ENCODE measurements around the gene ELP4. TPM values are rescaled to one million over a fixed set of nuclear protein-coding genes. Genes with fewer than 3 reads are reported as not detected.
"Not testable (repeated sequence)": the region's sequence is repeated elsewhere in the genome, so short reads cannot be mapped to it uniquely, and the experiment has no call there.

ELP4 gene
- polyA plus RNA-seq, 2 of the 4 experiments (the other 2 are of a cell fraction): 16.9 to 26.0 TPM

DNA sequence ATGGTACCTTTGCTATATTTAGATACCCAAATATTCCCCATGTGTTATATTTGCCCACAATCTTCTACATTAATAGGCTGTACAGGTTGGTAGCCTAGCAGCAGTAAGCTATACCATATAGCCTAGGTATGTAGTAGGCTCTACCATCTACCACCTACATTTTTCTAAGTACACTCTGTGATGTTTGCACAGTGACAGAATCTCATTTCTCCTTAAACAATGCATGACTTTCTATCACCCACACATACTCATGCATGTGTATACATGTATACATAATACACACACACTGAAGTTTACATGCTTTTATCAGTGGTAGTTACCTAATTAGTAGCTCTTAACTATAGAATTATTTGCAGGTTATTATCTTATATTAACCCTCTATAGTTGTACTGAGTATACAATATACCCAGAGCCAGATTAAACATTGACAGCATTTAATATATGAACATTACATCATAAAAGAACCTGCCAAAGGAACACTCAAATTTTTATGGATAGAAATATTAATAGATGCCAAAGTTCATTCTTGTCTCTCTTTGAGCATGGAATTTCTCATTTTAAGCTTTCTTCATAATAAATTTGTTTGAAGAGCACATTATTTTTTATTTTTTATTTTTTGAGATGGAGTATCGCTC lies 51.4 kb downstream of the ELP4 start (continued):
- TF ChIP-seq, protein P1, sequence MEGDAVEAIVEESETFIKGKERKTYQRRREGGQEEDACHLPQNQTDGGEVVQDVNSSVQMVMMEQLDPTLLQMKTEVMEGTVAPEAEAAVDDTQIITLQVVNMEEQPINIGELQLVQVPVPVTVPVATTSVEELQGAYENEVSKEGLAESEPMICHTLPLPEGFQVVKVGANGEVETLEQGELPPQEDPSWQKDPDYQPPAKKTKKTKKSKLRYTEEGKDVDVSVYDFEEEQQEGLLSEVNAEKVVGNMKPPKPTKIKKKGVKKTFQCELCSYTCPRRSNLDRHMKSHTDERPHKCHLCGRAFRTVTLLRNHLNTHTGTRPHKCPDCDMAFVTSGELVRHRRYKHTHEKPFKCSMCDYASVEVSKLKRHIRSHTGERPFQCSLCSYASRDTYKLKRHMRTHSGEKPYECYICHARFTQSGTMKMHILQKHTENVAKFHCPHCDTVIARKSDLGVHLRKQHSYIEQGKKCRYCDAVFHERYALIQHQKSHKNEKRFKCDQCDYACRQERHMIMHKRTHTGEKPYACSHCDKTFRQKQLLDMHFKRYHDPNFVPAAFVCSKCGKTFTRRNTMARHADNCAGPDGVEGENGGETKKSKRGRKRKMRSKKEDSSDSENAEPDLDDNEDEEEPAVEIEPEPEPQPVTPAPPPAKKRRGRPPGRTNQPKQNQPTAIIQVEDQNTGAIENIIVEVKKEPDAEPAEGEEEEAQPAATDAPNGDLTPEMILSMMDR (IDR thresholded peaks at IDR 0.05): no peak
- no peak for TF ChIP-seq HOXB5 (CRISPR knock-in tag; IDR thresholded peaks at IDR 0.05)

DNA sequence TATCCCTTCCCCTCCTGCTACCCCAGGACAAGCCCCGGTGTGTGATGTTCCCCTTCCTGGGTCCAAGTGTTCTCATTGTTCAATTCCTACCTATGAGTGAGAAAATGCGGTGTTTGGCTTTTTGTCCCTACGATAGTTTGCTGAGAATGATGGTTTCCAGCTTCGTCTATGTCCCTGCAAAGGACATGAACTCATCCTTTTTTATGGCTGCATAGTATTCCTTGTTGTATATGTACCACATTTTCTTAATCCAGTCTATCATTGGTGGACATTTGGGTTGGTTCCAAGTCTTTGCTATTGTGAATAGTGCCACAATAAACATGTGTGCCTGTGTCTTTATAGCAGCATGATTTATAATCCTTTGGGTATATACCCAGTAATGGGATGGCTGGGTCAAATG lies 55.0 kb downstream of the ELP4 start:
- WGBS (ENCODE audit: missing lambda C conversion rate): 64% methylated on average over 4 of the region's 4 CpGs
- H3K9me3 ChIP-seq; FAIRE-seq; POLR2A ChIA-PET; CTCF ChIA-PET; ATAC-seq; H3K4me2 ChIP-seq; H3K27ac ChIP-seq; H3K4me3 ChIP-seq; DNase-seq (ENCODE audit: low read depth in 1 of 2, low spot score in 1 of 2); H3K4me1 ChIP-seq: not testable (repeated sequence)

DNA sequence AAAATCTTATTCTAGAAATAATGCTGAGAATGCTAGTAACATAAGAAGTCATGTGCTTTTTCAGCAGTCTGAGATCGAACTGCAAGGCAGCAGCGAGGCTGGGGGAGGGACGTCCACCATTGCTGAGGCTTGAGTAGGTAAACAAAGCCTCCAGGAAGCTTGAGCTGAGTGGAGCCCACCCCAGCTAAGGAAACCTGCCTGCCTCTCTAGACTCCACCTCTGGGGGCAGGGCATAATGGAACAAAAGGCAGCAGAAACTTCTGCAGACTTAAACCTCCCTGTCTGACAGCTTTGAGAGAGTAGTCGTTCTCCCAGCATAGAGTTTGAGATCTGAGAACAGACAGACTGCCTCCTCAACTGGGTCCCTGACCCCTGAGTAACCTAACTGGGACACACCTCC lies 64.6 kb downstream of the ELP4 start:
- DNase-seq (ENCODE audit: low read depth in 1 of 2, low spot score in 1 of 2); H3K4me1 ChIP-seq; H3K9me3 ChIP-seq; H3K4me2 ChIP-seq; H3K27ac ChIP-seq; CTCF ChIA-PET; FAIRE-seq; H3K4me3 ChIP-seq; POLR2A ChIA-PET; ATAC-seq: not testable (repeated sequence)
- 75% methylated on average over 4 of the region's 4 CpGs for WGBS (ENCODE audit: missing lambda C conversion rate)

DNA sequence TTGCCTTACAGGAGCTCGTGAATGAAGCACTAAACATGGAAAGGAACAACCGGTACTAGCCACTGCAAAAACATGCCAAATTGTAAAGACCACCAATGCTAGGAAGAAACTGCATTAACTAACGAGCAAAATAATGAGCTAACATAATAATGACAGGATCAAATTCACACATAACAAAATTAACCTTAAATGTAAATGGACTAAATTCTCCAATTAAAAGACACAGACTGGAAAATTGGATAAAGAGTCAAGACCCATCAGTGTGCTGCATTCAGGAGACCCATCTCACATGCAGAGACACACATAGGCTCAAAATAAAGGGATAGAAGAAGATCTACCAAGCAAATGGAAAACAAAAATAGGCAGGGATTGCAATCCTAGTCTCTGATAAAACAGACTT lies 66.2 kb downstream of the ELP4 start:
- POLR2A ChIA-PET, ATAC-seq: not testable (repeated sequence)
- 72% methylated on average over 3 of the region's 3 CpGs for WGBS (ENCODE audit: missing lambda C conversion rate)

DNA sequence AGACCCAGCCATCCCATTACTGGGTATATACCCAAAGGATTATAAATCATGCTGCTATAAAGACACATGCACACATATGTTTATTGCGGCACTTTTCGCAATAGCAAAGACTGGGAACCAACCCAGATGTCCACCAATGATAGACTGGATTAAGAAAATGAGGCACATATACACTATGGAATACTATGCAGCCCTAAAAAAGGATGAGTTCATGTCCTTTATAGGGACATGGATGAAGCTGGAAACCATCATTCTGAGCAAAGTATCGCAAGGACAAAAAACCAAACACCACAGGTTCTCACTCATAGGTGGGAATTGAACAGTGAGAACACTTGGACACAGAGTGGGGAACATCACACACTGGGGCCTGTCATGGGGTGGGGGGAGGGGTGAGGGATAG lies 69.8 kb downstream of the ELP4 start:
- H3K4me3 ChIP-seq; POLR2A ChIA-PET; DNase-seq (ENCODE audit: low read depth in 1 of 2, low spot score in 1 of 2); ATAC-seq; FAIRE-seq; H3K4me2 ChIP-seq; H3K9me3 ChIP-seq; H3K4me1 ChIP-seq; H3K27ac ChIP-seq: not testable (repeated sequence)
- WGBS (ENCODE audit: missing lambda C conversion rate): 91% methylated on average over 3 of the region's 3 CpGs
- CTCF ChIA-PET: interaction anchor here (0.6 kb wide), 1 partner anchor 430 kb away, joined by 5 read pairs; no protein-coding TSS in a partner anchor

More for the DNA sequence above, 66.2 kb downstream of the ELP4 start:
- H3K27ac ChIP-seq; FAIRE-seq; DNase-seq (ENCODE audit: low read depth in 1 of 2, low spot score in 1 of 2); H3K4me1 ChIP-seq; H3K4me2 ChIP-seq; H3K9me3 ChIP-seq; CTCF ChIA-PET; H3K4me3 ChIP-seq: not testable (repeated sequence)

DNA sequence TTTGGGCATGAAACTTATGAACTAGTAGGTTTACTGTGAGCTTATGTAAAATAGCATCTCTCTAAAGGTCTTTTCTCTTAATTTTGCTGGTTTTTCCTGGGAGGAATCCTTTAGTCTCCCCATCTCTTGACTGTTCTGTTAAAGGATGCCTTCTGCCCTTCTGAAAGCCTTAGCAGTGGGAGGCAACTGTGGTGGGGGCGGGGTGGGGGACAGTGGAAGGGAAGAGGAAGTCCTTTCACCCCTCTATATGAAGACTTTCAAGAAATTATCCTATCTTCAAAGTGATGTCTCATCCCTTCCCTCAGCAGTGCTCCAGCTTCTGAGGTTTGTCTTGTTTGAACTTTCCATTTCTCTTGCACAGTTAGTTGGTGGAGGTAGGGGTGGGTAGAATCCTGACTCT lies 73.1 kb downstream of the ELP4 start:
- DNase-seq (ENCODE audit: low read depth in 1 of 2, low spot score in 1 of 2): no peak
- no peak for ATAC-seq
- CTCF ChIA-PET: interaction anchor here (0.7 to 0.9 kb wide), 2 partner anchors 37 to 72 kb away, joined by 3 read pairs; no protein-coding TSS in a partner anchor
- FAIRE-seq: no peak
- Histone ChIP-seq H3K4me3 (no peak overlapping the region), H3K9me3 (no peaks in the 10 kb centered on the region), H3K27ac (no peak overlapping the region), H3K4me1 (no peaks in the 10 kb centered on the region), H3K4me2 (no peak overlapping the region)
- WGBS (ENCODE audit: missing lambda C conversion rate): 17% methylated on average over 1 of the region's 1 CpG
- POLR2A ChIA-PET: no interaction called here
- TF ChIP-seq FOSL2 (IDR thresholded peaks at IDR 0.05) (no peak), FOSL2 (CRISPR knock-in tag; IDR thresholded peaks at IDR 0.05) (no peak), RCOR1 (IDR thresholded peaks at IDR 0.05; ENCODE audit: low read depth, low read length) (no peak), HOXB5 (CRISPR knock-in tag; IDR thresholded peaks at IDR 0.05) (no peak), TFCP2L1 (CRISPR knock-in tag; IDR thresholded peaks at IDR 0.05) (no peak), RAD21 (conservative IDR thresholded peaks at IDR 0.05 in 1 of 2, IDR thresholded peaks at IDR 0.05 in 1 of 2) (no peak), POLR2A (IDR thresholded peaks at IDR 0.05; ENCODE audit: low read length) (no peak), EP300 (IDR thresholded peaks at IDR 0.05) (no peak), NFE2L2 (conservative IDR thresholded peaks at IDR 0.05; ENCODE audit: low read length) (no peak), POLR2AphosphoS2 (conservative IDR thresholded peaks at IDR 0.05; ENCODE audit: low read length) (no peak), KDM1A (IDR thresholded peaks at IDR 0.05; ENCODE audit: low read depth) (no peak)
- TF ChIP-seq, protein P2, sequence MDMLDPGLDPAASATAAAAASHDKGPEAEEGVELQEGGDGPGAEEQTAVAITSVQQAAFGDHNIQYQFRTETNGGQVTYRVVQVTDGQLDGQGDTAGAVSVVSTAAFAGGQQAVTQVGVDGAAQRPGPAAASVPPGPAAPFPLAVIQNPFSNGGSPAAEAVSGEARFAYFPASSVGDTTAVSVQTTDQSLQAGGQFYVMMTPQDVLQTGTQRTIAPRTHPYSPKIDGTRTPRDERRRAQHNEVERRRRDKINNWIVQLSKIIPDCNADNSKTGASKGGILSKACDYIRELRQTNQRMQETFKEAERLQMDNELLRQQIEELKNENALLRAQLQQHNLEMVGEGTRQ (IDR thresholded peaks at IDR 0.05): no peak
- TF ChIP-seq, protein P3, sequence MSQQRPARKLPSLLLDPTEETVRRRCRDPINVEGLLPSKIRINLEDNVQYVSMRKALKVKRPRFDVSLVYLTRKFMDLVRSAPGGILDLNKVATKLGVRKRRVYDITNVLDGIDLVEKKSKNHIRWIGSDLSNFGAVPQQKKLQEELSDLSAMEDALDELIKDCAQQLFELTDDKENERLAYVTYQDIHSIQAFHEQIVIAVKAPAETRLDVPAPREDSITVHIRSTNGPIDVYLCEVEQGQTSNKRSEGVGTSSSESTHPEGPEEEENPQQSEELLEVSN (IDR thresholded peaks at IDR 0.05; ENCODE audit: borderline replicate concordance, low read depth): no peak

Measured in A549 (cell line).